HEK293 (cell line): ENCODE measurements around the gene RPL35.
A peak's percentile ranks its signal among the peaks of the same experiment; 100 is the strongest.

ENCODE experiments used
- CTCF ChIA-PET: fragments of 350-600 bp; formaldehyde crosslinking; extraction: SDS; loops from one replicate; lab custom pipeline; 2021; ENCODE audit warnings: antibody characterized with exemption; lab: Yijun Ruan, JAX
- POLR2A ChIA-PET: fragments of 300-600 bp; formaldehyde crosslinking; extraction: SDS; loops from one replicate; lab custom pipeline; 2020; ENCODE audit warnings: antibody characterized with exemption, inconsistent platforms; lab: Yijun Ruan, JAX
- H3K27ac ChIP-seq: fragments of 200-500 bp; sonication (Bioruptor generic); 2 replicates; pipeline ENCODE4 v1.5.1; 2014; ENCODE audit warnings: low read depth, low read length, control low read depth, inconsistent platforms; ENCODE audit errors: extremely low read depth
- H3K36me3 ChIP-seq, 2 experiments: fragments of 200-500 bp in 1 of 2; sonication (Bioruptor generic) in 1 of 2; 1 replicate in 1 of 2; 2 replicates in 1 of 2; pipeline ENCODE4 v1.5.1; 2014 to 2017; ENCODE audit warnings: inconsistent platforms in 2 of 2, low read length in 2 of 2; ENCODE audit not compliant: control insufficient read depth in 2 of 2, insufficient read depth in 1 of 2
- H3K4me1 ChIP-seq: fragments of 200-500 bp; sonication (Bioruptor generic); 2 replicates; pipeline ENCODE4 v1.5.1; 2014; ENCODE audit warnings: mild to moderate bottlenecking, low read length, inconsistent platforms; ENCODE audit not compliant: control insufficient read depth, insufficient read depth
- H3K4me3 ChIP-seq: 2 replicates; pipeline ENCODE4 v1.5.1; 2011; ENCODE audit warnings: low read depth, mild to moderate bottlenecking, control low read depth, low read length, moderate library complexity
- H3K9me3 ChIP-seq: fragments of 200-500 bp; sonication (Bioruptor generic); 2 replicates; pipeline ENCODE4 v1.5.1; 2014; ENCODE audit warnings: low read depth, low read length, inconsistent platforms; ENCODE audit not compliant: control insufficient read depth, insufficient read depth
- BCL11B ChIP-seq: fragments of 450-650 bp; formaldehyde crosslinking; IDR thresholded peaks from 2 replicates; pipeline ENCODE4 v1.5.1; 2016; ENCODE audit warnings: low read depth, missing biosample characterization, missing genetic modification characterization
- KLF1 ChIP-seq: fragments of 450-650 bp; formaldehyde crosslinking; IDR thresholded peaks from 2 replicates; pipeline ENCODE4 v1.5.1; 2016; ENCODE audit warnings: missing biosample characterization, missing genetic modification characterization
- SCRT1 ChIP-seq: fragments of 450-650 bp; formaldehyde crosslinking; IDR thresholded peaks from 2 replicates; pipeline ENCODE4 v1.5.1; 2016; ENCODE audit warnings: missing biosample characterization, missing genetic modification characterization, borderline replicate concordance
- YY2 ChIP-seq: fragments of 450-650 bp; formaldehyde crosslinking; IDR thresholded peaks from 2 replicates; pipeline ENCODE4 v1.5.1; 2016; ENCODE audit warnings: missing biosample characterization, missing genetic modification characterization
- ZBTB17 ChIP-seq: fragments of 450-650 bp; formaldehyde crosslinking; IDR thresholded peaks from 2 replicates; pipeline ENCODE4 v1.5.1; 2016; ENCODE audit warnings: missing biosample characterization, missing genetic modification characterization
- ZFHX2 ChIP-seq: fragments of 450-650 bp; formaldehyde crosslinking; conservative IDR thresholded peaks from 2 replicates; pipeline ENCODE4 v1.5.1; 2016; ENCODE audit warnings: missing biosample characterization, missing genetic modification characterization
- ZNF174 ChIP-seq: fragments of 450-650 bp; formaldehyde crosslinking; IDR thresholded peaks from 2 replicates; pipeline ENCODE4 v1.5.0; 2017; ENCODE audit warnings: missing biosample characterization, mild to moderate bottlenecking, missing genetic modification characterization
- ZNF366 ChIP-seq: fragments of 450-650 bp; formaldehyde crosslinking; conservative IDR thresholded peaks from 2 replicates; pipeline ENCODE4 v1.5.1; 2016; ENCODE audit warnings: missing biosample characterization, missing genetic modification characterization
- ZNF561 ChIP-seq: fragments of 450-650 bp; IDR thresholded peaks from 2 replicates; pipeline ENCODE4 v1.5.1; 2018; ENCODE audit warnings: missing biosample characterization, missing genetic modification characterization, borderline replicate concordance
- ZNF621 ChIP-seq: fragments of 450-650 bp; formaldehyde crosslinking; IDR thresholded peaks from 2 replicates; pipeline ENCODE4 v1.5.1; 2017; ENCODE audit warnings: missing biosample characterization, missing genetic modification characterization
- ZNF664 ChIP-seq: fragments of 450-650 bp; formaldehyde crosslinking; IDR thresholded peaks from 2 replicates; pipeline ENCODE4 v1.5.1; 2016; ENCODE audit warnings: missing biosample characterization, missing genetic modification characterization
- ZNF837 ChIP-seq: fragments of 450-650 bp; formaldehyde crosslinking; IDR thresholded peaks from 2 replicates; pipeline ENCODE4 v1.5.1; 2016; ENCODE audit warnings: missing biosample characterization, missing genetic modification characterization
- TF ChIP-seq, protein P1 (sequence below): fragments of 450-650 bp; formaldehyde crosslinking; IDR thresholded peaks from 2 replicates; pipeline ENCODE4 v1.5.1; 2016; ENCODE audit warnings: missing biosample characterization, missing genetic modification characterization
- TF ChIP-seq, protein P2 (sequence below): fragments of 450-650 bp; formaldehyde crosslinking; IDR thresholded peaks from 2 replicates; pipeline ENCODE4 v1.5.1; 2017; ENCODE audit warnings: missing biosample characterization, missing genetic modification characterization
- TF ChIP-seq, protein P3 (sequence below): fragments of 450-650 bp; formaldehyde crosslinking; IDR thresholded peaks from 2 replicates; pipeline ENCODE4 v1.5.1; 2017; ENCODE audit warnings: missing biosample characterization, missing genetic modification characterization
- TF ChIP-seq, protein P4 (sequence below): fragments of 450-650 bp; formaldehyde crosslinking; IDR thresholded peaks from 2 replicates; pipeline ENCODE4 v1.5.1; 2016; ENCODE audit warnings: missing biosample characterization, missing genetic modification characterization, borderline replicate concordance
- TF ChIP-seq, protein P5 (sequence below): fragments of 450-650 bp; formaldehyde crosslinking; IDR thresholded peaks from 2 replicates; pipeline ENCODE4 v1.5.1; 2016; ENCODE audit warnings: missing biosample characterization, missing genetic modification characterization

RPL35 gene

DNA sequence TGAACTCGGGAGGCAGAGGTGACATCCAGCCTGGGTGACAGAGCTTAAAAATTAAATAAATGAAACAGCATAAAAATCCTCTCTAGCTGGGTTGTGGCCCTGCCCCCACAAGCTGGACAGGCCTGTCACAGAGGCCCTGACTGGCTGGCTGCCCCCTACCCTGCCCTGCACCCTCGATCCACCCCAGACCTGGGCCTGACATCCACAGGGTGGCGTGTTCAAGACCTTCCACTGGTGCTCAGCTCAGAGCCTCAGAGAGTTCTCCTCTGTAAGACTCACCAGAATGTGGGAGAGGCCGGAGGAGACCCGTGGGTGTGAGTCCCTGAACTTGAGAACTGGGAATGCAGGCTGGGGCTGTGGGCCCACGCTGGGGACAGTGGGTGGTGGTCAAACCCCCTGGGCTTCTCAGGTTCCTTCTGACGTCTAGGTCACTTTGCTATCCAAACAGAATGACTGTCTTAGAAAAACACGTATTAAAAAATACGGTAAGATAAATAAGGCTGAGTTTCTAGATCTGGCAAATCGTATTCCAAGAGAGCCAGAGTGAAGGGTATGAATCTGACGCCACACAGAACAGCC lies 18.2 kb downstream of the RPL35 start (continued):
- TF ChIP-seq BCL11B (tag by site-specific recombination) (no peak), ZNF561 (tag by site-specific recombination) (no peak), ZNF837 (tag by site-specific recombination) (no peak), ZFHX2 (tag by site-specific recombination) (peak; percentile 95), SCRT1 (tag by site-specific recombination) (no peak), YY2 (tag by site-specific recombination) (no peak), ZNF174 (no peak), ZBTB17 (tag by site-specific recombination) (no peak), ZNF664 (tag by site-specific recombination) (no peak)
- TF ChIP-seq, protein P1, sequence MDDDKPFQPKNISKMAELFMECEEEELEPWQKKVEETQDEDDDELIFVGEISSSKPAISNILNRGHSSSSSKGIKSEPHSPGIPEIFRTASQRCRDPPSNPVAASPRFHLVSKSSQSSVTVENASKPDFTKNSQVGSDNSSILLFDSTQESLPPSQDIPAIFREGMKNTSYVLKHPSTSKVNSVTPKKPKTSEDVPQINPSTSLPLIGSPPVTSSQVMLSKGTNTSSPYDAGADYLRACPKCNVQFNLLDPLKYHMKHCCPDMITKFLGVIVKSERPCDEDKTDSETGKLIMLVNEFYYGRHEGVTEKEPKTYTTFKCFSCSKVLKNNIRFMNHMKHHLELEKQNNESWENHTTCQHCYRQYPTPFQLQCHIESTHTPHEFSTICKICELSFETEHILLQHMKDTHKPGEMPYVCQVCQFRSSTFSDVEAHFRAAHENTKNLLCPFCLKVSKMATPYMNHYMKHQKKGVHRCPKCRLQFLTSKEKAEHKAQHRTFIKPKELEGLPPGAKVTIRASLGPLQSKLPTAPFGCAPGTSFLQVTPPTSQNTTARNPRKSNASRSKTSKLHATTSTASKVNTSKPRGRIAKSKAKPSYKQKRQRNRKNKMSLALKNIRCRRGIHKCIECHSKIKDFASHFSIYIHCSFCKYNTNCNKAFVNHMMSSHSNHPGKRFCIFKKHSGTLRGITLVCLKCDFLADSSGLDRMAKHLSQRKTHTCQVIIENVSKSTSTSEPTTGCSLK (tag by site-specific recombination), result no peak
- TF ChIP-seq, protein P2, sequence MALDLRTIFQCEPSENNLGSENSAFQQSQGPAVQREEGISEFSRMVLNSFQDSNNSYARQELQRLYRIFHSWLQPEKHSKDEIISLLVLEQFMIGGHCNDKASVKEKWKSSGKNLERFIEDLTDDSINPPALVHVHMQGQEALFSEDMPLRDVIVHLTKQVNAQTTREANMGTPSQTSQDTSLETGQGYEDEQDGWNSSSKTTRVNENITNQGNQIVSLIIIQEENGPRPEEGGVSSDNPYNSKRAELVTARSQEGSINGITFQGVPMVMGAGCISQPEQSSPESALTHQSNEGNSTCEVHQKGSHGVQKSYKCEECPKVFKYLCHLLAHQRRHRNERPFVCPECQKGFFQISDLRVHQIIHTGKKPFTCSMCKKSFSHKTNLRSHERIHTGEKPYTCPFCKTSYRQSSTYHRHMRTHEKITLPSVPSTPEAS (tag by site-specific recombination), result no peak
- TF ChIP-seq, protein P3, sequence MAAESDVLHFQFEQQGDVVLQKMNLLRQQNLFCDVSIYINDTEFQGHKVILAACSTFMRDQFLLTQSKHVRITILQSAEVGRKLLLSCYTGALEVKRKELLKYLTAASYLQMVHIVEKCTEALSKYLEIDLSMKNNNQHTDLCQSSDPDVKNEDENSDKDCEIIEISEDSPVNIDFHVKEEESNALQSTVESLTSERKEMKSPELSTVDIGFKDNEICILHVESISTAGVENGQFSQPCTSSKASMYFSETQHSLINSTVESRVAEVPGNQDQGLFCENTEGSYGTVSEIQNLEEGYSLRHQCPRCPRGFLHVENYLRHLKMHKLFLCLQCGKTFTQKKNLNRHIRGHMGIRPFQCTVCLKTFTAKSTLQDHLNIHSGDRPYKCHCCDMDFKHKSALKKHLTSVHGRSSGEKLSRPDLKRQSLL (tag by site-specific recombination), result no peak
- TF ChIP-seq, protein P4, sequence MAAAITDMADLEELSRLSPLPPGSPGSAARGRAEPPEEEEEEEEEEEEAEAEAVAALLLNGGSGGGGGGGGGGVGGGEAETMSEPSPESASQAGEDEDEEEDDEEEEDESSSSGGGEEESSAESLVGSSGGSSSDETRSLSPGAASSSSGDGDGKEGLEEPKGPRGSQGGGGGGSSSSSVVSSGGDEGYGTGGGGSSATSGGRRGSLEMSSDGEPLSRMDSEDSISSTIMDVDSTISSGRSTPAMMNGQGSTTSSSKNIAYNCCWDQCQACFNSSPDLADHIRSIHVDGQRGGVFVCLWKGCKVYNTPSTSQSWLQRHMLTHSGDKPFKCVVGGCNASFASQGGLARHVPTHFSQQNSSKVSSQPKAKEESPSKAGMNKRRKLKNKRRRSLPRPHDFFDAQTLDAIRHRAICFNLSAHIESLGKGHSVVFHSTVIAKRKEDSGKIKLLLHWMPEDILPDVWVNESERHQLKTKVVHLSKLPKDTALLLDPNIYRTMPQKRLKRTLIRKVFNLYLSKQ (tag by site-specific recombination), result no peak

DNA sequence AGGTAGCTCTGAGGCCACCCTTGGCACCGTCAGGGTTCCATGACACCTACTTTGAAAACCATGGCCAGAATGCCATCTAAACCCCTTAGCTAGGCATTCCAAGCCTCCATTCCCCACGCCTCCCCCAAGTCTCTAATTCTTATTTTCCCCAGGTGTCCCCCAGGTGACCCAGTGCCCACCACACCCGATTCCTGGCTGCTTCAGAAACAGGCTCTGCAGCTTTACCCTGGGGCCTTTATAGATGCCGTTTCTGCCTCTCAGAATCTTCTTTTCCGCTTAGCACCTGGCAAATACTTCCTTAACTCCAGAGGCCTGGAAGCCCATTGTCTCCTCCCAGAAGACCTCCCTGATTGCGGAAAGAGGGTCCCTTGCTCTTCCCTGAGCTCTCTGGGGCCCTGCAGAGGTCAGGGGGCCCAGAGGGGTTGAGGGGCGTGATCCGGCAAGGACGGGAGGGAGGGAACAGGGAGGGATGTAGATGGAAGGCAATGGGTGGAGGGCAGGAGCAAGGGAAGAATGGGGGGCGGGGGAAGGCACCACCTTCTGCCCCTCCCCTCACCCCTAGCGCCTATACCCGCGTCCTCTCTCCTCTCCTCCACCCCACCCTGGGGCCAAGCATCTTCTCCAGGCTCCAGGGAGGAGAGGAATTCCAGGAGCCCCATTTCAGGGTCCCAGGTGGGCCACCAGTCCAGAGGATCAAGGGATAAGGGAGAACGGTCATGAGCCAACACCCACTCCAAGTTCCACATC lies 20.5 kb downstream of the RPL35 start:
- no peak overlapping the region for H3K27ac ChIP-seq
- CTCF ChIA-PET, result interaction anchor here (0.6 to 31.1 kb wide), 24 partner anchors 7 to 537 kb away, joined by 3 to 1257 read pairs (median 6); partner anchors contain the start of genes ARPC5L, NR6A1, OLFML2A and RPL35
- H3K4me3 ChIP-seq, result no peak overlapping the region
- TF ChIP-seq KLF1 (tag by site-specific recombination) (peak; percentile 88), ZNF621 (tag by site-specific recombination) (no peak), ZNF366 (tag by site-specific recombination) (0 out of 2 replicates have a peak, but pooled peaks have one; percentile 17)
- TF ChIP-seq, protein P5, sequence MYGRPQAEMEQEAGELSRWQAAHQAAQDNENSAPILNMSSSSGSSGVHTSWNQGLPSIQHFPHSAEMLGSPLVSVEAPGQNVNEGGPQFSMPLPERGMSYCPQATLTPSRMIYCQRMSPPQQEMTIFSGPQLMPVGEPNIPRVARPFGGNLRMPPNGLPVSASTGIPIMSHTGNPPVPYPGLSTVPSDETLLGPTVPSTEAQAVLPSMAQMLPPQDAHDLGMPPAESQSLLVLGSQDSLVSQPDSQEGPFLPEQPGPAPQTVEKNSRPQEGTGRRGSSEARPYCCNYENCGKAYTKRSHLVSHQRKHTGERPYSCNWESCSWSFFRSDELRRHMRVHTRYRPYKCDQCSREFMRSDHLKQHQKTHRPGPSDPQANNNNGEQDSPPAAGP (tag by site-specific recombination), result peak; percentile 60; the same call in 1 of the 2 replicates
- H3K4me1 ChIP-seq, result no peaks in the 10 kb centered on the region
- H3K9me3 ChIP-seq, result no peaks in the 10 kb centered on the region
- no peaks in the 10 kb centered on the region for H3K36me3 ChIP-seq
- POLR2A ChIA-PET, result interaction anchor here (0.8 to 1.7 kb wide), 5 partner anchors 11 to 21 kb away, joined by 3 to 6 read pairs (median 3); partner anchors contain the start of genes ARPC5L and RPL35
